Measurements from ENCODE around the gene CPNE7. TPM values are rescaled to one million over a fixed set of nuclear protein-coding genes. Genes with fewer than 3 reads are reported as not detected.

The CPNE7 gene
- total RNA-seq, 2 experiments from 2014 or later = 3.9 to 4.3 TPM

DNA sequence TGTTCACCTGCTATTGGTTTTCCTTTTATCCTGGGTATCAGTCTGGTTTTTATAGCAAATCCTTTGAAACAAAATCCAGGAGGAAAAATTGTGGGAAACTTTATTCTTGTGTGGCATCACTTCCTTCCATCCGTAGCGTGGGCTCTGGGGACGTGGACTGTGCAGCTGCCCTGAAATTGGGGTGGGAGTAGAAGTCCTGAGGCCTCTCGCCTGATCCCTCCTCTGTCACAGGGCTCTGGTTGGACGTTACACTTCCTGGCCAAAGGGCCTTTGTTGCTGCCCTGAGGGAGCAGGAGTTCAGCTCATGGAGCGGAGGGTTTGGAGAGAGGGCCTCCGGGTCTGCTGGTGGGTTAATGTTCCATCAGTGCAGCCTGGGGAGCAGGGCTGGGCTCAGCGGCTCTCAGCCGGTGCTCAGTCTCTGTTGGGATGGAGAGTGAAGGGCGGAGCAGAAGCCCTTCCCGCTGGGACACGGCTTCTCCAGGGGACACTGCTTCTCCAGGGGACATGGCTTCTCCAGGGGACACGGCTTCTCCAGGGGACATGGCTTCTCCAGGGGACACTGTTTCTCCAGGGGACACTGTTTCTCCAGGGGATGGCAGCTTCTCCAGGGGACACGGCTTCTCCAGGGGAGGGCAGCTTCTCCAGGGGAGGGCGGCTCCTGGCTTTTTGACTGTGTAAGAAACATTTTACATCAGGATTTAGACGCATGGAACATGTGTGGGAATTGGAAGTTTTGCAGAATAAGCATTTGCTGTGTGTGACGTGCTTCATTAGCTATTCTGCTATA lies 30.3 kb upstream of the CPNE7 start:
- Mint-ChIP-seq H3K9me3 (no peaks in the 10 kb centered on the region), H3K27ac (no peak overlapping the region), H3K4me3 (no peak overlapping the region), H3K4me1 (peaks cover 14% of the 10 kb centered on the region), H3K27me3 (no peaks in the 10 kb centered on the region), H3K36me3 (peaks cover 6% of the 10 kb centered on the region)
- no peak for ATAC-seq (ENCODE audit: low read depth)
- DNase-seq = no peak
- POLR2A ChIA-PET = no interaction called here

DNA sequence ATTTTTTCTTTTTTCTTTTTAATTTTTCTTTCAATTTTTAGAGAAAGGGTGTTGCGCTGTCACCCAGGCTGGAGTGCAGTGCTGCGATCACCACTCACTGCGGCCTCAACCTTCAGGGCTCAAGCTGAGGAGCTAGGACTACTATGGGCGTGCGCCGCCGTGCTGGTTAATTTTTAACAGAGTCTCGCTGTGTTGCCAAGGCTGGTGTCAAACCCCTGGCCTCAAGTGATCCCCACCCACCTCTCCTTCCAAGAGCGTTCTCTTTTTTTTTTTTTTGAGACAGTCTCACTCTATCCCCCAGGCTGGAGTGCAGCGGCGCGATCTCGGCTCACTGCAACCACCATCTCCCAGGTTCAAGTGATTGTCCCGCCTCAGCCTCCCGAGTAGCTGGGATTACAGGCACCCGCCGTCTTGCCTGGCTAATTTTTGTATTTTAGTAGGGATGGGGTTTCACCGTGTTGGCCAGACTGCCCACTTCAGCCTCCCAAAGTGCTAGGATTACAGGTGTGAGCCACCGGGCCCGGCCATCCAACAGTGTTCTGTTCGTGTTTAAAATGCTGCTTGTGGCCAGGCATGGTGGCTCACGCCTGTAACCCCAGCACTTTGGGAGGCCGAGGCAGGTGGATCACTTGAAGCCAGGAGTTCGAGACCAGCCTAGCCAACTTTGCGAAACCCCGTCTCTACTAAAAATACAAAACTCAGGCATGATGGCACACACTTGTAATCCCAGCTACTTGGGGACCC lies 29.6 kb upstream of the CPNE7 start:
- peaks cover 14% of the 10 kb centered on the region for H3K4me1 Mint-ChIP-seq
- ATAC-seq (ENCODE audit: low read depth) (no peak), DNase-seq (no peak)
- no peak overlapping the region for H3K4me3 Mint-ChIP-seq
- no peaks in the 10 kb centered on the region for H3K9me3 Mint-ChIP-seq
- POLR2A ChIA-PET = no interaction called here
- H3K27ac Mint-ChIP-seq = no peak overlapping the region
- no peaks in the 10 kb centered on the region for H3K27me3 Mint-ChIP-seq
- peaks cover 6% of the 10 kb centered on the region for H3K36me3 Mint-ChIP-seq

DNA sequence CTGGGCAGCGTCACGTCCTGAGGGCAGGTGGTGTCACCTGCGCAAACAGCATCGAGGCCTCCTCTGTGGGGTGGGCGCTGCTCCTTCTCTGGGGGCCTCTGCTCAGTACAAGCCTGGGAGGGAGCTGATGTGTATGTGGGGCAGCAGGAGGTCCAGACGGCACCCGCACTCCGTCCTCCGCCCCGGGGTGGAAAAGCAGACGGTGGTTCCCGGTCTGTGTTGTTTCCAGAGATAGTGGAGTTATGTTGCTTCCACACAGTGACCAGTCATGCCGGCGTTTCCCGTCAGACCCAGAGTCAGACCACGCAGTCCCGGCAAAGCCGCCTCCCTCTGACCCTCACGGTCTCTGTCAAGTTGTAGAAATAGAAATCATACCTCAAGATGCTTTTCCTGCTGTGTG lies 28.8 kb upstream of the CPNE7 start:
- Mint-ChIP-seq H3K36me3 (peaks cover 6% of the 10 kb centered on the region), H3K27ac (no peak overlapping the region), H3K9me3 (no peaks in the 10 kb centered on the region), H3K27me3 (no peaks in the 10 kb centered on the region), H3K4me1 (peaks cover 14% of the 10 kb centered on the region), H3K4me3 (no peak overlapping the region)
- POLR2A ChIA-PET = no interaction called here
- ATAC-seq (ENCODE audit: low read depth) (no peak), DNase-seq (no peak)

DNA sequence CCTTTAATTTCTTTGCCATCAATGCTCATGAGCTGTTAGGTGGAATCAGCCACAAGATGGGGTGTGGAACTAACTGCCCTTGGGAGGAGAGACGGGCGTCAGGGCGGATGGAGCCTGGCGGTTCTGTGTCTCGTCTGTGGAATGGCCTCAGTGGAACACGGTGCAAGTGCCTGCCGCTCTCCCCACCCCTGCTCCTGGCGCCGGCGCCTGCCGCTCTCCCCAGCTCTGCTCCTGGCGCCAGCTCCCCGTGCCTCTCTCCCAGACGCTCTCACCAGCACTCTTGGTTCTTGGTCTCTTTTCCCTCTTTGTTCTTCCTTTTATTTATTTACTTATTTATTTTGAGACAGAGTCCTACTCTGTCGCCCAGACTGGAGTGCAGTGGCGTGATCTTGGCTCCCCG lies 28.3 kb upstream of the CPNE7 start:
- Mint-ChIP-seq H3K27me3 (no peaks in the 10 kb centered on the region), H3K4me1 (peaks cover 14% of the 10 kb centered on the region), H3K4me3 (no peak overlapping the region), H3K27ac (no peak overlapping the region), H3K36me3 (peaks cover 6% of the 10 kb centered on the region), H3K9me3 (no peaks in the 10 kb centered on the region)
- DNase-seq (no peak), ATAC-seq (ENCODE audit: low read depth) (no peak)
- POLR2A ChIA-PET = no interaction called here

DNA sequence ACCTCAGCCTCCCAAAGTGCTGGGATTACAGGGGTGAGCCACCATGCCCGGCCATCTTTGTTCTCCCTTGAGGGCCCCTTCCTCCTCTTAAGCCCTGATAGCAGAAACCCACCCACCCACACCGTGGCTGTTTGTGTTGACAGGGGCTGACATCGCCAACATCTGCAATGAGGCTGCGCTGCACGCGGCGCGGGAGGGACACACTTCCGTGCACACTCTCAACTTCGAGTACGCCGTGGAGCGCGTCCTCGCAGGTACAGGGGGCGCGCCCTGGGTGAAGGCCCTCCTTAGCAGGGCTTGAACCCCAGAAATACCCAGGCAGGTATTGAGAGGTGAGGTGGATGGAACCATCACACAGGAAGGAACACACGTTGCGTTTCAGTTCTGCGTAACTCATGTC lies 27.7 kb upstream of the CPNE7 start:
- Mint-ChIP-seq H3K9me3 (no peaks in the 10 kb centered on the region), H3K27ac (peak overlapping the region; percentile 92), H3K36me3 (peaks cover 6% of the 10 kb centered on the region), H3K4me3 (no peak overlapping the region), H3K27me3 (no peaks in the 10 kb centered on the region), H3K4me1 (peaks cover 14% of the 10 kb centered on the region)
- ATAC-seq (ENCODE audit: low read depth) (no peak), DNase-seq (no peak)
- POLR2A ChIA-PET = no interaction called here

DNA sequence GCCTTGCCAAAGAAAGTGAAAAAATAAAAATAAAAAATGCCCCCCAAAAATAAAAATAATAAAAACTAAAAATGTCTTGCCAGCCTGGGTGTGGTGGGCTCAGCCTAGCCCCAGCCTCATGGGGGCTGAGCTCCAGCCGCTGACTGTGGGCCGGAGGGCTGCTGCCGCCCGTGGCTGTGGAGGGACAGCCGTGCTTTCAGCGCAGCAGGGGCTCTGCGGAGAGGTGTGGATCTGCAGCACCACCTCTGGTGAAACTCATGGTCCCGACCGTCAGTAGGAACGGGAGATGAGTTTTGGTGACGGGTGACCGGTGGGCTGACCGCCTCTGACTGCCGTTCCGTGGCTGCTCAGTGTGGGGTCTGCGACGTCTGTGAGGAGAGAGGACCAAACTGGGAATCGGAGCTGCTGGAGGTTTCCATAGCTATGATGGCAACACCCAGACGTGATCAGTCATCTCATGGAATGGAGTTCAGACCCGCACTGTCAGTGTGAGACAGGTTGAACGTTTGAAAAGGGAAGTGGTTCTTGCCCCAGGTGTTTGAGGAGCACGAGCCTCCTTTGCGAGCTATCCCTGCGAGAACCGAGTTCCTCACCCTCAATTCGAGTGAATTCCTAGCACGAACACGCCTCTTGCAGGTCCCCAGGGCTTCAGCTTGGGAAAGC lies 27.1 kb upstream of the CPNE7 start:
- H3K36me3 Mint-ChIP-seq = peaks cover 6% of the 10 kb centered on the region
- H3K27ac Mint-ChIP-seq = peak overlapping the region; percentile 92
- ATAC-seq (ENCODE audit: low read depth) (peak; percentile 47), DNase-seq (peak; percentile 48)
- no peaks in the 10 kb centered on the region for H3K27me3 Mint-ChIP-seq
- peak overlapping the region; percentile 76 for H3K4me3 Mint-ChIP-seq
- POLR2A ChIA-PET = interaction anchor here (0.5 to 2.3 kb wide), 7 partner anchors 10 to 237 kb away, joined by 3 to 21 read pairs (median 4); partner anchors contain the start of genes RPL13 and SPG7
- H3K4me1 Mint-ChIP-seq = peaks cover 14% of the 10 kb centered on the region
- no peaks in the 10 kb centered on the region for H3K9me3 Mint-ChIP-seq

DNA sequence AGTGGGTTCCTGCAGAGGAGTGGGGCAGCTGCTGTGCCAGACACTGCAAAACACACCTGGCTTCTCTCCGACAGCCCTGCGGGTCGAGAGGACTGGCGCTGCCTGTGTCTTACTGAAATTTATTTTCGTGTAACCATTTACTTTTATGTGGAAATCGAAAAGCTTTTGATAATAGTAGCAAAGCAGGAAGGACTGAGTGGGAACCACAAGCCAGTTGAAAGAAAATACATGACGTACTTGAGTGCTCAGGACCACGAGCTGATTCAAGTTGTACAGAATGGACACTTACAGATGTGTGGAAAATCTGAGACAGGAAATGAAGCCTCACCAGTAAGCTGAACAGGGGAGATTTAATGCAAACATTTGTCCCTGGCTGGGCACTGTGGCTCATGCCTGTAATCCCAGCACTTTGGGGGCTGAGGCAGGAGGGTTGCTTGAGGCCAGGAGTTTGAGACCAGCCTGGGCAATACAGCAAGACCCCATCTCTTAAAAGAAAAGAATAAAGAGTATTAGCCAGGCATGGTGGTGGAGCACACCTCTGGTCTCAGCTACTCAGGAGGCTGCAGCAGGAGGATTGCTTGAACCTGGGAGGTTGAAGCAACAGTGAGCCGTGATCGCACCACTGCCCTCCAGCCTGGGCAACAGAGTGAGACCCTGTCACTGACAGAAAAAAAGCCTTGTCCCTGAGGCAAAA lies 26.4 kb upstream of the CPNE7 start:
- Mint-ChIP-seq H3K27ac (peak overlapping the region; percentile 92), H3K36me3 (peaks cover 6% of the 10 kb centered on the region), H3K9me3 (no peaks in the 10 kb centered on the region), H3K4me1 (peaks cover 14% of the 10 kb centered on the region), H3K27me3 (no peaks in the 10 kb centered on the region), H3K4me3 (peak overlapping the region; percentile 76)
- no peak for DNase-seq
- POLR2A ChIA-PET = interaction anchor here (1.0 to 2.3 kb wide), 7 partner anchors 10 to 144 kb away, joined by 3 to 21 read pairs (median 3); partner anchors contain the start of genes RPL13 and SPG7
- peak; percentile 92 for ATAC-seq (ENCODE audit: low read depth)

DNA sequence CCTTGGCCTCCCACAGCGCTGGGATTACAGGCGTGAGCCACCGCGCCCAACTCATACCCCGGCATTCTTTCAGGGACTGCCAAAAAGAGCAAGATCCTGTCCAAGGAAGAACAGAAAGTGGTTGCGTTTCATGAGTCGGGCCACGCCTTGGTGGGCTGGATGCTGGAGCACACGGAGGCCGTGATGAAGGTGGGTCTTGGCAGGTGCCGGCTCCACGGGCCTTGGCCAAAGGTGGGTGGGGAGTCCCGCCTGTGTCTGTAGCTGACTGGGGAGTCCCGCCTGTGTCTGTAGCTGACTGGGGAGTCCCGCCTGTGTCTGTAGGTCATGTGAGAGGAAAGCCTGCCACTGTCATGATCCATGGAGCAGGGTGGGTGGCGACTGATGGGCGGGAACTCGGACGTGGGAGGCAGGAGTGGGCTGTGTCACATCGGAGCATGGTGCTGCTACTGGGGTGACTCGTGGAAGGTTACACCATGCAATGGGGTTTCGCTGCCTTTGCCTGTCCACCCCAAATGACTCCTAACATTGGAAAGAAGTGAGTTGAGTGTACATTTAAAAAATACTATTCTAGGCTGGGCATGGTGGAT lies 25.0 kb upstream of the CPNE7 start:
- POLR2A ChIA-PET = interaction anchor here (1.4 to 2.3 kb wide), 2 partner anchors 43 to 62 kb away, joined by 3 to 15 read pairs; partner anchors contain the start of gene SPG7
- Mint-ChIP-seq H3K9me3 (no peaks in the 10 kb centered on the region), H3K4me3 (no peak overlapping the region), H3K27me3 (no peaks in the 10 kb centered on the region), H3K36me3 (peaks cover 6% of the 10 kb centered on the region), H3K4me1 (peaks cover 14% of the 10 kb centered on the region), H3K27ac (peak overlapping the region; percentile 70)
- ATAC-seq (ENCODE audit: low read depth) = no peak
- no peak for DNase-seq

DNA sequence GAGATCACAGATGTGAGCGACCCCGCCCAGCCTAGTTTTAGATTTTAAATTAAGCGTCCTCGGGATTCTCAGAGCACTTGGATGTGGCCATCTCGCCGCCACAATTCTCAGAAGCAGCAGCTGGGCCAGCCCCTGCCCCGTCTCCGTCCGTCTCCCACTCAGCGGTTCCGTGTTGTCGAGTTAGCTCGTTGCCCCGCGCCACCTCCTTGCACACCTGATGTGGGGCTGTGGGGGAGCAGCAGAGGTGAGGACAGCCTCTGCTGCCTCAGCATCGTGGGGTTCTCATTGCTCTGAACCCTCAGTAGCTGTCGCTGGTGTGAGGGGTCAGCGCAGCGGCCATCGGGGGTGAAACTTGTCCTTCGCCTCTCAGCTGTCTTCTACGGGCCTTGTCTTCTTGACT lies 23.2 kb upstream of the CPNE7 start:
- peaks cover 6% of the 10 kb centered on the region for H3K36me3 Mint-ChIP-seq
- no peaks in the 10 kb centered on the region for H3K9me3 Mint-ChIP-seq
- POLR2A ChIA-PET = interaction anchor here (1.9 kb wide), 1 partner anchor 18 kb away, joined by 5 read pairs; no protein-coding TSS in a partner anchor
- no peak overlapping the region for H3K27ac Mint-ChIP-seq
- DNase-seq (no peak), ATAC-seq (ENCODE audit: low read depth) (no peak)
- peaks cover 22% of the 10 kb centered on the region for H3K4me1 Mint-ChIP-seq
- no peaks in the 10 kb centered on the region for H3K27me3 Mint-ChIP-seq
- H3K4me3 Mint-ChIP-seq = no peak overlapping the region

DNA sequence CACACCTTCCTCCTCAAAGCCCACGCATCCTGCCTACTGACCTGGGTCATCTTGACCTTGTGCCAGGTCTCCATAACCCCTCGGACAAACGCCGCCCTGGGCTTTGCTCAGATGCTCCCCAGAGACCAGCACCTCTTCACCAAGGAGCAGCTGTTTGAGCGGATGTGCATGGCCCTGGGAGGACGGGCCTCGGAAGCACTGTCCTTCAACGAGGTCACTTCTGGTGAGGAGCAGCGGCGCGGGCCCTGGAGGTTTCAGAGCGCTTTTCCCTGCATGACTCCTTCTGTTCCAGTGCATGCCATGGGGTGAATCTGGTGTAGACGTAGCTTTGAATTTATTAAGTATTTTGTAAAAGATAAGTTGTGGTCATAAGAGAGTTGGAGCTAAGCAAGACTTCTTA lies 22.6 kb upstream of the CPNE7 start:
- no peaks in the 10 kb centered on the region for H3K27me3 Mint-ChIP-seq

DNA sequence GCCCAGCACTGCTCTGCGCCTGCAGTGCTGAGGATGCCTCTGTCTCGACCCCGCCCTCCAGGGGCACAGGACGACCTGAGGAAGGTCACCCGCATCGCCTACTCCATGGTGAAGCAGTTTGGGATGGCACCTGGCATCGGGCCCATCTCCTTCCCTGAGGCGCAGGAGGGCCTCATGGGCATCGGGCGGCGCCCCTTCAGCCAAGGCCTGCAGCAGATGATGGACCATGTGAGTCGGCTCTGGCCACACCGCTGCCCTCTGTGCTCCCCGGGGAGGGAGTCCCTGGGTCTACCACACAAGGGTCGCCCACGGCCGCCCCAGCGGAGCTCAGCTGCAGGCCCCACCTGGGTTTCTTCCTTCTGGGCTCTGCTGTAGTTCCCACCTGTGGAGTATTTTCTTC lies 21.8 kb upstream of the CPNE7 start:
- no peaks in the 10 kb centered on the region for H3K27me3 Mint-ChIP-seq
- no peak overlapping the region for H3K4me3 Mint-ChIP-seq
- ATAC-seq (ENCODE audit: low read depth) = no peak
- POLR2A ChIA-PET = no interaction called here
- peaks cover 4% of the 10 kb centered on the region for H3K36me3 Mint-ChIP-seq
- H3K9me3 Mint-ChIP-seq = no peaks in the 10 kb centered on the region
- DNase-seq = no peak
- peaks cover 25% of the 10 kb centered on the region for H3K4me1 Mint-ChIP-seq
- no peak overlapping the region for H3K27ac Mint-ChIP-seq

More for the DNA sequence above, 22.6 kb upstream of the CPNE7 start:
- H3K36me3 Mint-ChIP-seq = peaks cover 6% of the 10 kb centered on the region
- no peak overlapping the region for H3K27ac Mint-ChIP-seq
- no peak overlapping the region for H3K4me3 Mint-ChIP-seq
- H3K4me1 Mint-ChIP-seq = peaks cover 28% of the 10 kb centered on the region
- no peak for DNase-seq
- no peaks in the 10 kb centered on the region for H3K9me3 Mint-ChIP-seq
- ATAC-seq (ENCODE audit: low read depth) = no peak
- POLR2A ChIA-PET = interaction anchor here (1.9 kb wide), 1 partner anchor 18 kb away, joined by 5 read pairs; no protein-coding TSS in a partner anchor

DNA sequence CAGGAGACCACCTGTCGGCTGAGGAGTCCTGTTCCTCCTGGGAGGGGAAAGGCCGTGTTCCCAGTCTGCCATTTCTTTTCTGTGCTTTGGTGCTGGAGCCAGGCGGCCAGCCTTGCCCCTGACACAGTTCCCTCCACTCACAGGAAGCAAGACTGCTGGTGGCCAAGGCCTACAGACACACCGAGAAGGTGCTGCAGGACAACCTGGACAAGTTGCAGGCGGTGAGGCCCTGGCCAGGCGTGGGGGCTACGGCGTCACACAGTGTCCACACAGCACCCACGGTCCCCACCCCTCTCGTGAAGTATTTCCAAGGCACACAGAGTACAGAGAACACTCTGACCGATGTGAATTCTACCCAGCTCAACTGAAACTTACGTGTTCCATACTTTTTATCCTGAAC lies 21.2 kb upstream of the CPNE7 start:
- no peaks in the 10 kb centered on the region for H3K9me3 Mint-ChIP-seq
- ATAC-seq (ENCODE audit: low read depth) (no peak), DNase-seq (no peak)
- H3K27ac Mint-ChIP-seq = no peak overlapping the region
- H3K36me3 Mint-ChIP-seq = peaks cover 4% of the 10 kb centered on the region
- peaks cover 19% of the 10 kb centered on the region for H3K4me1 Mint-ChIP-seq
- no peaks in the 10 kb centered on the region for H3K27me3 Mint-ChIP-seq
- POLR2A ChIA-PET = no interaction called here
- no peak overlapping the region for H3K4me3 Mint-ChIP-seq

All from activated naive CD8-positive, alpha-beta T cell treated with anti-CD3 and anti-CD28 coated beads, Interleukin-2, amount 10 ng/mL, durations not matched to agents 7 days and 5 days (primary cell).